HepG2 (cell line): ENCODE results near the gene B4GALT5. TPM values are rescaled to one million over a fixed set of nuclear protein-coding genes. Genes with fewer than 3 reads are reported as not detected.
A peak's percentile ranks its signal among the peaks of the same experiment; 100 is the strongest.

Experiments
- CBX1 ChIP-seq: IDR thresholded peaks from one replicate; pipeline ENCODE4 v1.6.1; 2016; ENCODE audit warnings: antibody characterized with exemption, low read depth
- CHD2 ChIP-seq: IDR thresholded peaks from 2 replicates; pipeline ENCODE4 v1.6.1; 2011; ENCODE audit warnings: low read depth, low read length, improper control_type of control experiment
- MAFG ChIP-seq: sonication (generic); formaldehyde crosslinking; IDR thresholded peaks from 2 replicates; pipeline ENCODE4 v1.5.1; 2020; ENCODE audit warnings: mild to moderate bottlenecking, missing genetic modification reagents
- MIER2 ChIP-seq: IDR thresholded peaks from 2 replicates; pipeline ENCODE4 v1.6.1; 2016; ENCODE audit warnings: missing biosample characterization, missing genetic modification reagents
- RCOR2 ChIP-seq: IDR thresholded peaks from 2 replicates; pipeline ENCODE4 v1.6.1; 2016; ENCODE audit warnings: missing biosample characterization, missing genetic modification reagents
- RFXANK ChIP-seq: IDR thresholded peaks from 2 replicates; pipeline ENCODE4 v1.6.1; 2016
- TCF7L2 ChIP-seq: IDR thresholded peaks from 2 replicates; pipeline ENCODE4 v1.6.1; 2011; ENCODE audit warnings: mild to moderate bottlenecking, low read depth, low read length, moderate library complexity
- TOPORS ChIP-seq: sonication (generic); formaldehyde crosslinking; IDR thresholded peaks from 2 replicates; pipeline ENCODE4 v1.8.0; 2023; ENCODE audit warnings: mild to moderate bottlenecking, missing genetic modification reagents
- ZC3H4 ChIP-seq: sonication (generic); formaldehyde crosslinking; IDR thresholded peaks from 2 replicates; pipeline ENCODE4 v1.4.0; 2020; ENCODE audit warnings: missing genetic modification reagents, borderline replicate concordance
- ZFP90 ChIP-seq: sonication (generic); formaldehyde crosslinking; IDR thresholded peaks from 2 replicates; pipeline ENCODE4 v1.8.0; 2022; ENCODE audit warnings: missing genetic modification reagents, mild to moderate bottlenecking, inconsistent platforms, borderline replicate concordance
- ZNF30 ChIP-seq: sonication (generic); formaldehyde crosslinking; IDR thresholded peaks from 2 replicates; pipeline ENCODE4 v1.5.0; 2020; ENCODE audit warnings: mild to moderate bottlenecking, missing genetic modification reagents
- ZNF468 ChIP-seq: sonication (generic); formaldehyde crosslinking; IDR thresholded peaks from 2 replicates; pipeline ENCODE4 v1.8.0; 2022; ENCODE audit warnings: mild to moderate bottlenecking, moderate library complexity, missing genetic modification reagents
- ZNF510 ChIP-seq: sonication (generic); formaldehyde crosslinking; IDR thresholded peaks from 2 replicates; pipeline ENCODE4 v1.4.0; 2020; ENCODE audit warnings: low read depth, mild to moderate bottlenecking, missing genetic modification reagents
- ZNF543 ChIP-seq: sonication (generic); formaldehyde crosslinking; IDR thresholded peaks from 2 replicates; pipeline ENCODE4 v1.4.0; 2020; ENCODE audit warnings: mild to moderate bottlenecking, missing genetic modification reagents
- ZNF549 ChIP-seq: sonication (generic); formaldehyde crosslinking; IDR thresholded peaks from 2 replicates; pipeline ENCODE4 v1.5.0; 2020; ENCODE audit warnings: missing genetic modification reagents
- polyA plus RNA-seq, 8 experiments: library from polyadenylated mRNA; depleted of rRNA in 3 of 8; stranded (reverse) in 7 of 8; unstranded in 1 of 8; fragments of >200 nt; fragmentation: Illumina TruSeq in 4 of 8; extraction: Trizol in 4 of 8; gene quantifications; 2 replicates each; pipeline versions ENCODE4 v1.2.1 to v1.2.3, GENCODE V29; 2011 to 2016; ENCODE audit warnings: low read depth in 4 of 8, missing spikeins in 1 of 8, mixed read lengths in 1 of 8; ENCODE audit not compliant: insufficient read depth in 1 of 8
- total RNA-seq, 5 experiments: library from RNA; depleted of rRNA; stranded (reverse); fragments of >200 nt; fragmentation: Illumina TruSeq; extraction: Trizol; gene quantifications; 2 replicates each; pipeline ENCODE4 v1.2.3, GENCODE V29; 2016; ENCODE audit warnings: low read depth in 1 of 5
- TF ChIP-seq, protein P1 (sequence below): sonication (generic); formaldehyde crosslinking; IDR thresholded peaks from 2 replicates; pipeline ENCODE4 v1.8.1; 2023; ENCODE audit warnings: mild to moderate bottlenecking, inconsistent platforms, moderate library complexity, missing genetic modification reagents, borderline replicate concordance
- TF ChIP-seq, protein P2 (sequence below): sonication (generic); formaldehyde crosslinking; IDR thresholded peaks from 2 replicates; pipeline ENCODE4 v1.5.1; 2020; ENCODE audit warnings: mild to moderate bottlenecking, missing genetic modification reagents, borderline replicate concordance
- TF ChIP-seq, protein P3 (sequence below): sonication (generic); formaldehyde crosslinking; IDR thresholded peaks from 2 replicates; pipeline ENCODE4 v1.4.0; 2020; ENCODE audit warnings: missing genetic modification reagents, borderline replicate concordance
- TF ChIP-seq, protein P4 (sequence below): sonication (generic); formaldehyde crosslinking; IDR thresholded peaks from 2 replicates; pipeline ENCODE4 v1.5.1; 2020; ENCODE audit warnings: mild to moderate bottlenecking, missing genetic modification reagents, moderate library complexity
- TF ChIP-seq, protein P5 (sequence below), 2 experiments: sonication (generic) in 1 of 2; formaldehyde crosslinking in 1 of 2; IDR thresholded peaks; 2 replicates each; pipeline versions ENCODE4 v1.4.0 to v1.6.1; 2018 to 2020; ENCODE audit warnings: missing genetic modification reagents in 2 of 2, borderline replicate concordance in 1 of 2, low read depth in 1 of 2, mild to moderate bottlenecking in 1 of 2, missing biosample characterization in 1 of 2
- TF ChIP-seq, protein P6 (sequence below): sonication (generic); formaldehyde crosslinking; IDR thresholded peaks from 2 replicates; pipeline ENCODE4 v1.4.0; 2020; ENCODE audit warnings: missing genetic modification reagents; ENCODE audit errors: not compliant biosample characterization

B4GALT5 gene
- total and polyA plus RNA-seq, 2 of the 13 experiments (the other 11 are each of a cell fraction or from before 2014, with no cell fraction given), result 27.3 to 30.9 TPM

DNA sequence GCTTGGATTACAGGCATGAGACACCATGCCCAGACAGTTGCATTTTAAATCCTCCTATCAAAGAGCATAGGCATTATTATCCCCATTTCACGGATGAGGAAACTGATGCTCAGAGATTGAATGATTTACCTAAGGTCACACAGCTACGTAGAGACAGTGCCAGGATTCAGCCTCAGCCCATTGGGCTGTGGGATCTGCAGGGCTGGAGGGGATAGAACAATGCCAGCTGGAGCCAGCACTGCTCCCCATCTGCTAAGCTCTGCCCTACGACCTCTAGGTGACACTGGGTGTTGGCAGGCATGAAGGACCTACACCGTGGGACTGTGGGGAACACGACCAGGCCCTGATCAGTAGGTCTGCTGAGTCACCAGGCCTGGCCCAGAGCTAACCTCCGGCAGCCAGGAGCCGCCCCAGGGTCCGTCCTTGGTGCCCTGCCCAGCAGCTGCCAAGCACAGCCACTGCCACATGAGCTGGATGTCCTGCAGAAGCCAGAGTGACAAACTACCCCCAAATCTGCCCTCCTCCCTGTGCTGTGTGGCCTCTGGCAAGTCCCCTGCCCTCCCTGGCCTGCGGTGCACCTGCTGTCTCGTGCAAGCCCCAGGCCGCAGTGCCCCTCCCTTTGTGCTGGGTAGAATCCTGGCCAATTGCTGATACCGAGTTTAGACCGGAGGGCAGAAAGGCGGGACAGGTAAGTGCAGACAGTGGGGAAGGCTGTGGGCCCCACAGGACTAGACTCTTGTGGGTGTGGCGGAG is 98.1 kb downstream of the B4GALT5 start (continued):
- TF ChIP-seq, protein P1, sequence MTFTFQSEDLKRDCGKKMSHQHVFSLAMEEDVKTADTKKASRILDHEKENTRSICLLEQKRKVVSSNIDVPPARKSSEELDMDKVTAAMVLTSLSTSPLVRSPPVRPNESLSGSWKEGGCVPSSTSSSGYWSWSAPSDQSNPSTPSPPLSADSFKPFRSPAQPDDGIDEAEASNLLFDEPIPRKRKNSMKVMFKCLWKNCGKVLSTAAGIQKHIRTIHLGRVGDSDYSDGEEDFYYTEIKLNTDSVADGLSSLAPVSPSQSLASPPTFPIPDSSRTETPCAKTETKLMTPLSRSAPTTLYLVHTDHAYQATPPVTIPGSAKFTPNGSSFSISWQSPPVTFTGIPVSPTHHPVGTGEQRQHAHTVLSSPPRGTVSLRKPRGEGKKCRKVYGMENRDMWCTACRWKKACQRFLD (CRISPR knock-in tag), result no peak
- TF ChIP-seq CHD2 (no peak), ZFP90 (CRISPR knock-in tag) (no peak), CBX1 (no peak), ZNF543 (CRISPR knock-in tag) (no peak; the same call in 1 of the 2 replicates), TOPORS (no peak), ZNF30 (CRISPR knock-in tag) (no peak), MIER2 (CRISPR knock-in tag) (no peak), RFXANK (CRISPR knock-in tag) (no peak), TCF7L2 (no peak), RCOR2 (CRISPR knock-in tag) (peak; percentile 90), ZNF510 (CRISPR knock-in tag) (0 out of 2 replicates have a peak, but pooled peaks have one; percentile 10), ZNF468 (0 out of 2 replicates have a peak, but pooled peaks have one; percentile 65), ZNF549 (no peak), ZC3H4 (CRISPR knock-in tag) (no peak), MAFG (peak; percentile 67; the same call in 1 of the 2 replicates)
- TF ChIP-seq, protein P2, sequence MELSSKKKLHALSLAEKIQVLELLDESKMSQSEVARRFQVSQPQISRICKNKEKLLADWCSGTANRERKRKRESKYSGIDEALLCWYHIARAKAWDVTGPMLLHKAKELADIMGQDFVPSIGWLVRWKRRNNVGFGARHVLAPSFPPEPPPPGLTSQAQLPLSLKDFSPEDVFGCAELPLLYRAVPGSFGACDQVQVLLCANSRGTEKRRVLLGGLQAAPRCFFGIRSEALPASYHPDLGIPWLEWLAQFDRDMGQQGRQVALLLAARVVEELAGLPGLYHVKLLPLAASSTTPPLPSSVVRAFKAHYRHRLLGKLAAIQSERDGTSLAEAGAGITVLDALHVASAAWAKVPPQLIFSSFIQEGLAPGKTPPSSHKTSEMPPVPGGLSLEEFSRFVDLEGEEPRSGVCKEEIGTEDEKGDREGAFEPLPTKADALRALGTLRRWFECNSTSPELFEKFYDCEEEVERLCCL (CRISPR knock-in tag), result 0 out of 2 replicates have a peak, but pooled peaks have one; percentile 53
- TF ChIP-seq, protein P3, sequence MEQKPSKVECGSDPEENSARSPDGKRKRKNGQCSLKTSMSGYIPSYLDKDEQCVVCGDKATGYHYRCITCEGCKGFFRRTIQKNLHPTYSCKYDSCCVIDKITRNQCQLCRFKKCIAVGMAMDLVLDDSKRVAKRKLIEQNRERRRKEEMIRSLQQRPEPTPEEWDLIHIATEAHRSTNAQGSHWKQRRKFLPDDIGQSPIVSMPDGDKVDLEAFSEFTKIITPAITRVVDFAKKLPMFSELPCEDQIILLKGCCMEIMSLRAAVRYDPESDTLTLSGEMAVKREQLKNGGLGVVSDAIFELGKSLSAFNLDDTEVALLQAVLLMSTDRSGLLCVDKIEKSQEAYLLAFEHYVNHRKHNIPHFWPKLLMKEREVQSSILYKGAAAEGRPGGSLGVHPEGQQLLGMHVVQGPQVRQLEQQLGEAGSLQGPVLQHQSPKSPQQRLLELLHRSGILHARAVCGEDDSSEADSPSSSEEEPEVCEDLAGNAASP (CRISPR knock-in tag), result no peak
- TF ChIP-seq, protein P4, sequence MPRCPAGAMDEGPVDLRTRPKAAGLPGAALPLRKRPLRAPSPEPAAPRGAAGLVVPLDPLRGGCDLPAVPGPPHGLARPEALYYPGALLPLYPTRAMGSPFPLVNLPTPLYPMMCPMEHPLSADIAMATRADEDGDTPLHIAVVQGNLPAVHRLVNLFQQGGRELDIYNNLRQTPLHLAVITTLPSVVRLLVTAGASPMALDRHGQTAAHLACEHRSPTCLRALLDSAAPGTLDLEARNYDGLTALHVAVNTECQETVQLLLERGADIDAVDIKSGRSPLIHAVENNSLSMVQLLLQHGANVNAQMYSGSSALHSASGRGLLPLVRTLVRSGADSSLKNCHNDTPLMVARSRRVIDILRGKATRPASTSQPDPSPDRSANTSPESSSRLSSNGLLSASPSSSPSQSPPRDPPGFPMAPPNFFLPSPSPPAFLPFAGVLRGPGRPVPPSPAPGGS (CRISPR knock-in tag), result no peak
- TF ChIP-seq, protein P5, sequence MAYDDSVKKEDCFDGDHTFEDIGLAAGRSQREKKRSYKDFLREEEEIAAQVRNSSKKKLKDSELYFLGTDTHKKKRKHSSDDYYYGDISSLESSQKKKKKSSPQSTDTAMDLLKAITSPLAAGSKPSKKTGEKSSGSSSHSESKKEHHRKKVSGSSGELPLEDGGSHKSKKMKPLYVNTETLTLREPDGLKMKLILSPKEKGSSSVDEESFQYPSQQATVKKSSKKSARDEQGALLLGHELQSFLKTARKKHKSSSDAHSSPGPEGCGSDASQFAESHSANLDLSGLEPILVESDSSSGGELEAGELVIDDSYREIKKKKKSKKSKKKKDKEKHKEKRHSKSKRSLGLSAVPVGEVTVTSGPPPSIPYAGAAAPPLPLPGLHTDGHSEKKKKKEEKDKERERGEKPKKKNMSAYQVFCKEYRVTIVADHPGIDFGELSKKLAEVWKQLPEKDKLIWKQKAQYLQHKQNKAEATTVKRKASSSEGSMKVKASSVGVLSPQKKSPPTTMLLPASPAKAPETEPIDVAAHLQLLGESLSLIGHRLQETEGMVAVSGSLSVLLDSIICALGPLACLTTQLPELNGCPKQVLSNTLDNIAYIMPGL (CRISPR knock-in tag; IDR thresholded peaks at IDR 0.05; ENCODE audit: borderline replicate concordance in 1 of 2, low read depth in 1 of 2), result peak in 1 of 2 experiments; percentile 53; a peak in 2 of 4 replicates
- TF ChIP-seq, protein P6, sequence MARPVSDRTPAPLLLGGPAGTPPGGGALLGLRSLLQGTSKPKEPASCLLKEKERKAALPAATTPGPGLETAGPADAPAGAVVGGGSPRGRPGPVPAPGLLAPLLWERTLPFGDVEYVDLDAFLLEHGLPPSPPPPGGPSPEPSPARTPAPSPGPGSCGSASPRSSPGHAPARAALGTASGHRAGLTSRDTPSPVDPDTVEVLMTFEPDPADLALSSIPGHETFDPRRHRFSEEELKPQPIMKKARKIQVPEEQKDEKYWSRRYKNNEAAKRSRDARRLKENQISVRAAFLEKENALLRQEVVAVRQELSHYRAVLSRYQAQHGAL (CRISPR knock-in tag), result no peak
